Brain microvascular endothelial cell (primary cell): ENCODE results near the gene IGFLR1.

Experiments
- DNase-seq: peaks from one replicate; pipeline ENCODE4 v3.0.0-alpha.2; 2020
- H3K27ac ChIP-seq: fragments of 250-450 bp; sonication (Bioruptor Pico); 2 replicates; pipeline ENCODE4 v1.5.1; 2020; ENCODE audit warnings: mild to moderate bottlenecking, moderate library complexity
- H3K27me3 ChIP-seq: fragments of 250-450 bp; sonication (Bioruptor Pico); replicated peaks from 2 replicates; pipeline ENCODE4 v1.5.1; 2020; ENCODE audit warnings: mild to moderate bottlenecking
- H3K36me3 ChIP-seq: fragments of 250-450 bp; sonication (Bioruptor Pico); replicated peaks from 2 replicates; pipeline ENCODE4 v1.5.1; 2020; ENCODE audit warnings: mild to moderate bottlenecking
- H3K4me3 ChIP-seq: 2 replicates; pipeline ENCODE4 v1.5.1; 2011; ENCODE audit warnings: low read depth, mild to moderate bottlenecking, control low read depth, low read length, moderate library complexity
- in situ Hi-C: cut with HindIII; loops from 2 replicates; pipeline ENCODE4 v1.10.0; 2017; ENCODE audit warnings: low sequenced_read_pairs, low pct_ligation_motif_present
- TF ChIP-seq, protein P1 (sequence below): IDR thresholded peaks from 2 replicates; pipeline ENCODE4 v1.5.1; 2011; ENCODE audit warnings: low read depth, mild to moderate bottlenecking, moderate library complexity, low read length, control low read depth, inconsistent platforms; ENCODE audit errors: missing control alignments

IGFLR1 gene

DNA sequence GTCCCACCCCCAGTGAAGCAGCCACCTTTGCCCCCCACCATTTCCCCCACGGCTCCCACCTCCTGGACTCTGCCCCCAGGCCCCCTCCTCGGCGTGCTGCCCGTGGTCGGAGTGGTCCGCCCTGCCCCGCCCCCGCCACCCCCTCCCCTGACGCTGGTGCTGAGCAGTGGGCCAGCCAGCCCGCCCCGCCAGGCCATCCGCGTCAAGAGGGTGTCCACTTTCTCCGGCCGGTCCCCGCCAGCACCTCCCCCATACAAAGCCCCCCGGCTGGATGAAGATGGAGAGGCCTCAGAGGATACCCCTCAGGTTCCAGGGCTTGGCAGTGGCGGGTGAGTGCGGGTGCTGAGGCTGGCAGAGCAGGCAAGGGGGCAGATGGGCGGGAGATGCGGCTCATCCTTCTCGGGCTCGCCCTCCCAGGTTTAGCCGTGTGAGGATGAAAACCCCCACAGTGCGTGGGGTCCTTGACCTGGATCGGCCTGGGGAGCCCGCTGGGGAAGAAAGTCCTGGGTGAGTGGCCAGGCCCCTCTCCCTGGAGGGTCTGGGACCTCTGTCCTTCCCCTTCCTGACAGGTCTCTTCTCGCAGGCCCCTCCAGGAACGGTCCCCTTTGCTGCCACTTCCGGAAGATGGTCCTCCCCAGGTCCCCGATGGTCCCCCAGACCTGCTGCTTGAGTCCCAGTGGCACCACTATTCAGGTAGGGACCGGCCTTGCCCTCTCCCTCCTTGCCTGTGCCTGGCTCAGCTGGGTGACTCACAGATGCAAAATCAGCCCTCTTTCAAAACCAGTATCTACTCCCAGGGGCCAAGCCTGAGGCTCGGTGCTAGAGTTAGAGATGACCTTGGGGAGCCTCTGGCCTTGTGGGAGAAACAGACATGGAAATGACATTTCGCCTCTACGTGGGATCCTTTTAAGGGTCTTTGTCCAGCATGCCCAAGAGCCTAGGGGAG is 8.8 kb downstream of the IGFLR1 start:
- H3K36me3 ChIP-seq = peaks cover 78% of the 10 kb centered on the region
- TF ChIP-seq, protein P1, sequence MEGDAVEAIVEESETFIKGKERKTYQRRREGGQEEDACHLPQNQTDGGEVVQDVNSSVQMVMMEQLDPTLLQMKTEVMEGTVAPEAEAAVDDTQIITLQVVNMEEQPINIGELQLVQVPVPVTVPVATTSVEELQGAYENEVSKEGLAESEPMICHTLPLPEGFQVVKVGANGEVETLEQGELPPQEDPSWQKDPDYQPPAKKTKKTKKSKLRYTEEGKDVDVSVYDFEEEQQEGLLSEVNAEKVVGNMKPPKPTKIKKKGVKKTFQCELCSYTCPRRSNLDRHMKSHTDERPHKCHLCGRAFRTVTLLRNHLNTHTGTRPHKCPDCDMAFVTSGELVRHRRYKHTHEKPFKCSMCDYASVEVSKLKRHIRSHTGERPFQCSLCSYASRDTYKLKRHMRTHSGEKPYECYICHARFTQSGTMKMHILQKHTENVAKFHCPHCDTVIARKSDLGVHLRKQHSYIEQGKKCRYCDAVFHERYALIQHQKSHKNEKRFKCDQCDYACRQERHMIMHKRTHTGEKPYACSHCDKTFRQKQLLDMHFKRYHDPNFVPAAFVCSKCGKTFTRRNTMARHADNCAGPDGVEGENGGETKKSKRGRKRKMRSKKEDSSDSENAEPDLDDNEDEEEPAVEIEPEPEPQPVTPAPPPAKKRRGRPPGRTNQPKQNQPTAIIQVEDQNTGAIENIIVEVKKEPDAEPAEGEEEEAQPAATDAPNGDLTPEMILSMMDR = no peak
- in situ Hi-C loops = no loop called here
- DNase-seq = no peak
- no peaks in the 10 kb centered on the region for H3K27me3 ChIP-seq
- H3K27ac ChIP-seq = no peak overlapping the region
- no peak overlapping the region for H3K4me3 ChIP-seq

- TF ChIP-seq, protein P1 = no peak
These were observed 9.6 kb downstream of the IGFLR1 start for GRCh38 chr19:35732540-35733179.

DNA sequence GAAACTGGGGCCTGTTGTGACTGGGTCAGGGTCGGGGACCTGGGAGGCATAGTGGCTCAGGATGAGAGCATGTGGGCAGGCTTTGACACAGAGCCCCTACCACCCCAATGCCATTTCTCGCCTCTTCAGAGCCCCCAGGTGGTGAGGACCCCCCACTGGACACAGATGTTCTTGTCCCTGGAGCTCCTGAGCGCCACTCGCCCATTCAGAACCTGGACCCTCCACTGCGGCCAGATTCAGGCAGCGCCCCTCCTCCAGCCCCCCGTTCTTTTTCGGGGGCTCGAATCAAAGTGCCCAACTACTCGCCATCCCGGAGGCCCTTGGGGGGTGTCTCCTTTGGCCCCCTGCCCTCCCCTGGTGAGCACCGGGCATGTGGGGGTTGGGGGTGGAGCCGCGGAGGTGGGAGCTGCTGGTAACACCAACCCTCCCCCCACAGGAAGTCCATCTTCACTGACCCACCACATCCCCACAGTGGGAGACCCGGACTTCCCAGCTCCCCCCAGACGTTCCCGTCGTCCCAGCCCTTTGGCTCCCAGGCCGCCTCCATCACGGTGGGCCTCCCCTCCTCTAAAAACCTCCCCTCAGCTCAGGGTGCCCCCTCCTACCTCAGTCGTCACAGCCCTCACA is 10.4 kb downstream of the IGFLR1 start:
- Histone ChIP-seq H3K4me3 (no peak overlapping the region), H3K36me3 (peaks cover 81% of the 10 kb centered on the region), H3K27me3 (no peaks in the 10 kb centered on the region), H3K27ac (no peak overlapping the region)
- TF ChIP-seq, protein P1 = no peak
- in situ Hi-C loops = no loop called here
- DNase-seq = no peak

More at GRCh38 chr19:35732540-35733179, 9.6 kb downstream of the IGFLR1 start:
- Histone ChIP-seq H3K4me3 (no peak overlapping the region), H3K36me3 (peaks cover 78% of the 10 kb centered on the region), H3K27me3 (no peaks in the 10 kb centered on the region), H3K27ac (no peak overlapping the region)
- DNase-seq = no peak
- in situ Hi-C loops = no loop called here

DNA sequence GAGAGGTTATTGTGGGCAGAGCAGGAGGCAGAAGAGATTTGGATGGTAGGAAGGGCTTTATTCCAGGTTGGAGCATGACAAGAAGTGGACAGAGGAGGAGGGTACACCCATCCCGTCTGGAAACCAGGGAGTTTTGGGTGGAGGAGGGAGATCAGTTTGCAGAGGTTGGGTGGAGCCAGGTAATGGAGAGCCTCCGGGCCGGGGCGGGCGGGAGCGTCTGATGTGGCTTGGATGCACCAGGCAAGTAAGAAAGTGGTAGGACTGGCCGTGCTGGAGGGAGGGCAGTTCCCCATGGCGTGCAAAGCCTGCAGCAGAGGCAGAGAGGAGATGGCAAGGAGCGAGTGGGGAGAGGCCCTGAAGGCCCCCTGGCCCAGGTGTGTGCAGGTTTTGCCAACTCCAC is 10.9 kb downstream of the IGFLR1 start:
- no peak overlapping the region for H3K4me3 ChIP-seq
- TF ChIP-seq, protein P1 = no peak

DNA sequence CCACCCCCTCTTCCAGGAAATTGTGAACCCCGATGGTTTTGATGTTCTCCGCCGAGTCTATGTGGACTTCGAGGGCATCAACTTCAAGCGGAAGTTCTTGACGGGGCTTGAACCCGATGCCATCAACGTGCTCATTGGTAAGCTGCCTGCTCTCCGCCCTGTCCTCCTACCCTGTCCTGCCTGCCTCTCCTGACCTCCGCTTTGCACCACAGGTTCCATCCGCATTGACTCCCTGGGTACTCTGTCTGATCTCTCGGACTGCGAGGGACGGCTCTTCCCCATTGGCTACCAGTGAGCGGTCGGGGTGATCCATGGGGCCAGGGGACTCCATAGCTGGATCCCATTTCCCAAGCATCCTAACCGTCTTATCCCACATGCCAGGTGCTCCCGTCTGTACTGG is 11.9 kb downstream of the IGFLR1 start:
- in situ Hi-C loops = no loop called here
- H3K27me3 ChIP-seq = no peaks in the 10 kb centered on the region
- H3K36me3 ChIP-seq = peaks cover 86% of the 10 kb centered on the region
- no peak overlapping the region for H3K27ac ChIP-seq
- TF ChIP-seq, protein P1 = no peak
- no peak overlapping the region for H3K4me3 ChIP-seq
- DNase-seq = no peak

More for the DNA sequence above, 10.9 kb downstream of the IGFLR1 start:
- in situ Hi-C loops = no loop called here
- no peak overlapping the region for H3K27ac ChIP-seq
- peaks cover 78% of the 10 kb centered on the region for H3K36me3 ChIP-seq
- H3K27me3 ChIP-seq = no peaks in the 10 kb centered on the region
- DNase-seq = no peak
